Transverse colon (tissue), 4 donors: Measurements from ENCODE around the gene SLC27A4.

Source experiments
- CTCF ChIP-seq, 5 experiments: fragments of 200-600 bp in 3 of 5; fragments of 450-650 bp in 2 of 5; sonication (generic) in 3 of 5; IDR thresholded peaks; 1 replicate in 2 of 5; 2 replicates in 3 of 5; pipeline ENCODE4 v1.5.1; 2016 to 2017; ENCODE audit warnings: antibody characterized with exemption in 5 of 5, inconsistent platforms in 3 of 5, mild to moderate bottlenecking in 2 of 5, moderate library complexity in 1 of 5
- POLR2AphosphoS5 ChIP-seq, 3 donors: sonication (generic); formaldehyde crosslinking; IDR thresholded peaks; one replicate each; pipeline ENCODE4 v1.6.1; 2016; ENCODE audit warnings: antibody characterized with exemption in 3 of 3

GRCh38 chr9:128292009-128292408 is 48.3 kb upstream of the SLC27A4 start:
- TF ChIP-seq CTCF (IDR thresholded peaks at IDR 0.05), result no peak
- no peak for TF ChIP-seq POLR2AphosphoS5 (IDR thresholded peaks at IDR 0.05)
